SU-DHL-6 (cell line): ENCODE data around the gene NFKBIZ.

Experiments
- H2AFZ ChIP-seq: fragments of 200-600 bp; sonication (generic); 2 replicates; pipeline ENCODE4 v1.6.1; 2014; ENCODE audit warnings: low read depth, mild to moderate bottlenecking, moderate library complexity, mixed read lengths, antibody characterized with exemption, low read length; ENCODE audit not compliant: severe bottlenecking
- H3F3A ChIP-seq: fragments of 200-600 bp; shearing (Covaris generic); 2 replicates; pipeline ENCODE4 v1.6.0; 2016; ENCODE audit warnings: antibody characterized with exemption, mild to moderate bottlenecking; ENCODE audit not compliant: insufficient read depth
- H3K27ac ChIP-seq: fragments of 200-600 bp; sonication (generic); 2 replicates; pipeline ENCODE4 v1.5.1; 2016; ENCODE audit warnings: low read depth, mild to moderate bottlenecking, low read length, moderate library complexity, mixed read lengths
- H3K27me3 ChIP-seq: fragments of 200-600 bp; sonication (generic), shearing (Covaris generic); 2 replicates; pipeline ENCODE4 v1.6.0; 2014; ENCODE audit warnings: mild to moderate bottlenecking, low read length
- H3K36me3 ChIP-seq: fragments of 200-600 bp; sonication (generic); 2 replicates; pipeline ENCODE4 v1.6.1; 2014; ENCODE audit warnings: mild to moderate bottlenecking, low read length, mixed read lengths
- H3K4me2 ChIP-seq: fragments of 300-600, 200-600 bp; shearing (Covaris generic), sonication (generic); 2 replicates; pipeline ENCODE4 v1.6.0; 2014; ENCODE audit warnings: low read length, low read depth, mild to moderate bottlenecking; ENCODE audit not compliant: poor library complexity, severe bottlenecking
- H3K4me3 ChIP-seq: fragments of 200-600 bp; sonication (generic); 2 replicates; pipeline ENCODE4 v1.5.1; 2014; ENCODE audit warnings: antibody characterized with exemption, low read length, mild to moderate bottlenecking, mixed read lengths; ENCODE audit not compliant: insufficient read depth, poor library complexity, severe bottlenecking
- H3K79me2 ChIP-seq: fragments of 200-600 bp; sonication (generic); 2 replicates; pipeline ENCODE4 v1.6.1; 2014; ENCODE audit warnings: mild to moderate bottlenecking, low read length, moderate library complexity; ENCODE audit not compliant: insufficient read depth
- H3K9ac ChIP-seq: fragments of 200-600 bp; sonication (generic); 2 replicates; pipeline ENCODE4 v1.7.0; 2014; ENCODE audit warnings: mild to moderate bottlenecking, low read length
- H3K9me2 ChIP-seq: fragments of 200-600 bp; sonication (generic); replicated peaks from 2 replicates; pipeline ENCODE4 v1.6.1; 2014; ENCODE audit warnings: low read length; ENCODE audit not compliant: insufficient read depth
- H3K9me3 ChIP-seq: fragments of 200-600 bp; sonication (generic); 2 replicates; pipeline ENCODE4 v1.6.1; 2014; ENCODE audit warnings: low read length, mixed read lengths; ENCODE audit not compliant: insufficient read depth
- H4K20me1 ChIP-seq: fragments of 200-600 bp; sonication (generic); 2 replicates; pipeline ENCODE4 v1.6.1; 2014; ENCODE audit warnings: low read depth, mild to moderate bottlenecking, antibody characterized with exemption, low read length, moderate library complexity, mixed read lengths
- EZH2phosphoT487 ChIP-seq: fragments of 200-600 bp; sonication (generic), shearing (Covaris generic); conservative IDR thresholded peaks from 2 replicates; pipeline ENCODE4 v1.6.1; 2018; ENCODE audit warnings: mild to moderate bottlenecking, antibody characterized with exemption, low read length, moderate library complexity, mixed read lengths
- TF ChIP-seq, protein P1 (sequence below): fragments of 200-600 bp; sonication (generic); IDR thresholded peaks from one replicate; pipeline ENCODE4 v1.5.1; 2017; ENCODE audit warnings: antibody characterized with exemption, mild to moderate bottlenecking, low read length, moderate library complexity; ENCODE audit not compliant: insufficient read depth, poor library complexity, severe bottlenecking

NFKBIZ gene

DNA sequence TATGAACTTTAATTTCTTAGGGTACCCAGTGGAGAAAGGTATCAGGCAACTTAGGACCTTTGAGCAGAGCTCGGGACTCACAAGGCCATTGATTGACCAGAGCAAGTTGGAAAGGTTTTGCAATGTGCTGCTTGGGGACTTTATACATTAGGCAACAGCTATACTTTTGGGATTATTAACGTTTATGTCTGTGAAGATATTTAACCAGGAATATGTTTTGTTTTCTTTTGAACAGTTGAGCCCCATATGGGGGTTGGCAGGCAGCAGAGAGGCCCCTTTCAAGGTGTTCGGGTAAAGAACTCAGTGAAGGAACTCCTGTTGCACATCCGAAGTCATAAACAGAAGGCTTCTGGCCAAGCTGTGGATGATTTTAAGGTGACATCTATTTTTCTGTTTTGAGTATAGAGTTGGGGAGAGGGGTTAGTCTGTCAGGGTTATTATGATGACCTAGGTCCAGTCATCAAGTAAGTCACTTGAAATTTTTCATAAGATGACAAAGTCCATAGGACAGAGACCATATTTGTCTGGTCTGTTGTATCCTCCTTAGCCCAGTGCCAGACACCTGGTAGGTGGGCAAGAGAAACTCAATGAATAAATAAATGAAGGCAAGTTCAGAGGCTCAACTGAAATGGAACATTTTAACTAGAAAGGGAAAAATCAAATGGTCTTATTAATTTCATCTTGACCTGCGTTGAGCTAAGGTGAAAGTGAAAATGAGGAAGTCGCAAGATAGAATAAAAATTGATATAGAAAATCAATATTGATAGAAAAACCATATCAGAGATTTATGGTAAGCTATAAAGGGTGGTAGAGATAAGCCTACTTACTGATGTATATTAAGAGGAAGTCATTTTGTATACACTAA, 2.8 kb downstream of the NFKBIZ start:
- H3K9ac ChIP-seq: peak overlapping the region; percentile 87
- peak overlapping the region; percentile 68 for H3K27ac ChIP-seq
- peaks cover 42% of the 10 kb centered on the region for H3F3A ChIP-seq
- H2AFZ ChIP-seq: no peak overlapping the region
- no peaks in the 10 kb centered on the region for H3K9me2 ChIP-seq
- peak overlapping the region; percentile 94 for H3K4me2 ChIP-seq
- TF ChIP-seq EZH2phosphoT487: no peak
- H3K79me2 ChIP-seq: peaks cover 62% of the 10 kb centered on the region
- H3K27me3 ChIP-seq: no peaks in the 10 kb centered on the region
- H3K36me3 ChIP-seq: peaks cover 65% of the 10 kb centered on the region
- H3K4me3 ChIP-seq: peak overlapping the region; percentile 87
- H4K20me1 ChIP-seq: peaks cover 10% of the 10 kb centered on the region
- no peaks in the 10 kb centered on the region for H3K9me3 ChIP-seq

DNA sequence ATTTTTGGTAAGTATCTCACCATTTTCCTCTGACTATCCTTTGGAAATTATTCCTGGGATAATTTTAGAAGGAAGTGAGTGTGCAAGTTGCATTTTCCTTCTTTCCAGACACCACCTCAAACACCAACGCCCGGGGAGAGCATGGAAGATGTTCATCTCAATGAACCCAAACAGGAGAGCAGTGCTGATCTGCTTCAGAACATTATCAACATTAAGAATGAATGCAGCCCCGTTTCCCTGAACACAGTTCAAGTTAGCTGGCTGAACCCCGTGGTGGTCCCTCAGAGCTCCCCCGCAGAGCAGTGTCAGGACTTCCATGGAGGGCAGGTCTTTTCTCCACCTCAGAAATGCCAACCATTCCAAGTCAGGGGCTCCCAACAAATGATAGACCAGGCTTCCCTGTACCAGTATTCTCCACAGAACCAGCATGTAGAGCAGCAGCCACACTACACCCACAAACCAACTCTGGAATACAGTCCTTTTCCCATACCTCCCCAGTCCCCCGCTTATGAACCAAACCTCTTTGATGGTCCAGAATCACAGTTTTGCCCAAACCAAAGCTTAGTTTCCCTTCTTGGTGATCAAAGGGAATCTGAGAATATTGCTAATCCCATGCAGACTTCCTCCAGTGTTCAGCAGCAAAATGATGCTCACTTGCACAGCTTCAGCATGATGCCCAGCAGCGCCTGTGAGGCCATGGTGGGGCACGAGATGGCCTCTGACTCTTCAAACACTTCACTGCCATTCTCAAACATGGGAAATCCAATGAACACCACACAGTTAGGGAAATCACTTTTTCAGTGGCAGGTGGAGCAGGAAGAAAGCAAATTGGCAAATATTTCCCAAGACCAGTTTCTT, 3.9 kb downstream of the NFKBIZ start:
- peaks cover 39% of the 10 kb centered on the region for H3F3A ChIP-seq
- H4K20me1 ChIP-seq: peaks cover 13% of the 10 kb centered on the region
- no peak overlapping the region for H3K4me3 ChIP-seq

DNA sequence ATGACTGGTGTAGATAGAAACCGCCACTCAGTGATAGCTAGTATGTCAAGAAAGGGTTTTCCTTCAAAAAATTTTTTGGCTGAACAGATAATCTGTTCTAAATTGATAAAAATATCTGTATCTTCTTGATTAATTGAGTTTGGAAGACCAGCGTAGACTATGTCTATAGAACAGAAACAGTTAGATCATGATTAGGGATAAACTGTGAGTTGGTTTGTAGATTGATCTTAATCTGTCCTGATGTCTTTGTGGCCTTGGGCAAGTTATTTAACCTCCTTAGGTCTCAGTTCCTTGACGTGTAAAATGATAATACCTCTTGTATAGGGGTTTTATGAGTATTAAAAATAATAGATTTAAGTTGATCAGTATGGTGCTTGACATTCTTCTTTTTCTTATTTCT, 4.7 kb downstream of the NFKBIZ start:
- Histone ChIP-seq H3K4me2 (no peak overlapping the region), H3K9me3 (no peaks in the 10 kb centered on the region), H2AFZ (no peak overlapping the region), H4K20me1 (peaks cover 13% of the 10 kb centered on the region), H3K27me3 (no peaks in the 10 kb centered on the region), H3F3A (peaks cover 42% of the 10 kb centered on the region), H3K9ac (no peak overlapping the region), H3K79me2 (peaks cover 44% of the 10 kb centered on the region), H3K9me2 (no peaks in the 10 kb centered on the region), H3K4me3 (no peak overlapping the region), H3K36me3 (peaks cover 84% of the 10 kb centered on the region), H3K27ac (no peak overlapping the region)
- no peak for TF ChIP-seq EZH2phosphoT487
- TF ChIP-seq, protein P1, sequence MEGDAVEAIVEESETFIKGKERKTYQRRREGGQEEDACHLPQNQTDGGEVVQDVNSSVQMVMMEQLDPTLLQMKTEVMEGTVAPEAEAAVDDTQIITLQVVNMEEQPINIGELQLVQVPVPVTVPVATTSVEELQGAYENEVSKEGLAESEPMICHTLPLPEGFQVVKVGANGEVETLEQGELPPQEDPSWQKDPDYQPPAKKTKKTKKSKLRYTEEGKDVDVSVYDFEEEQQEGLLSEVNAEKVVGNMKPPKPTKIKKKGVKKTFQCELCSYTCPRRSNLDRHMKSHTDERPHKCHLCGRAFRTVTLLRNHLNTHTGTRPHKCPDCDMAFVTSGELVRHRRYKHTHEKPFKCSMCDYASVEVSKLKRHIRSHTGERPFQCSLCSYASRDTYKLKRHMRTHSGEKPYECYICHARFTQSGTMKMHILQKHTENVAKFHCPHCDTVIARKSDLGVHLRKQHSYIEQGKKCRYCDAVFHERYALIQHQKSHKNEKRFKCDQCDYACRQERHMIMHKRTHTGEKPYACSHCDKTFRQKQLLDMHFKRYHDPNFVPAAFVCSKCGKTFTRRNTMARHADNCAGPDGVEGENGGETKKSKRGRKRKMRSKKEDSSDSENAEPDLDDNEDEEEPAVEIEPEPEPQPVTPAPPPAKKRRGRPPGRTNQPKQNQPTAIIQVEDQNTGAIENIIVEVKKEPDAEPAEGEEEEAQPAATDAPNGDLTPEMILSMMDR: no peak

More for the DNA sequence above, 3.9 kb downstream of the NFKBIZ start:
- no peak overlapping the region for H3K9ac ChIP-seq
- peaks cover 76% of the 10 kb centered on the region for H3K36me3 ChIP-seq
- no peak overlapping the region for H3K4me2 ChIP-seq
- H3K9me2 ChIP-seq: no peaks in the 10 kb centered on the region
- no peaks in the 10 kb centered on the region for H3K27me3 ChIP-seq
- no peak overlapping the region for H2AFZ ChIP-seq
- peaks cover 51% of the 10 kb centered on the region for H3K79me2 ChIP-seq
- H3K27ac ChIP-seq: no peak overlapping the region
- H3K9me3 ChIP-seq: no peaks in the 10 kb centered on the region
- TF ChIP-seq, protein P1: no peak
- TF ChIP-seq EZH2phosphoT487: no peak
